ENCODE data around the gene PCDHGA6. TPM values are rescaled to one million over a fixed set of nuclear protein-coding genes. Genes with fewer than 3 reads are reported as not detected.
"Not testable (repeated sequence)": the region's sequence is repeated elsewhere in the genome, so short reads cannot be mapped to it uniquely, and the experiment has no call there.

PCDHGA6 gene
- 0.48 and 0.55 TPM in 2 replicates for total RNA-seq

DNA sequence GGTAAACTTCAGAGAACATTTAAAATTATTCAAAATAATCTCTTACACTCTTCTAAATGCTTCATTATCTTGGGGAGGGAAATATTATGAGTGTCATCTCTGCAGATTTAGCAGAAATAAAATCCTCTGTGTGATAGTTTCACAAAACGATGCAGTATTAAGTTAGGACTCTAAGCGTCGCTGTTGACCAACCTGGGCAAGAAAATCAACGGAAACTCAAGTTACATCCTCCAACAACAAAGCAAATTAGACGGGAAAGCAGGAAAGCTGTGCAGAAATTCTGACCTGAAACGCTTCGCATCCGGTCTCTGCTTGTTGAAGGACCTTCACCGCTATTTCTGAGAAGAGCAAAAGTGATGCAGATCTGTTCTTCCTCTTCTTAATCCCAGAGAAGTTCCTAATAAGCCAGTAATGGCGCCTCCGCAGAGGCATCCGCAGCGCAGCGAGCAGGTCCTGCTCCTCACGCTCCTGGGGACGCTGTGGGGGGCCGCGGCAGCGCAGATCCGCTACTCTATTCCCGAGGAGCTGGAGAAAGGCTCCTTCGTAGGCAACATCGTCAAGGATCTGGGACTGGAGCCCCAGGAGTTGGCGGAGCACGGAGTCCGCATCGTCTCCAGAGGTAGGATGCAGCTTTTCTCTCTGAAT, at the start of gene PCDHGA6:
Gene PCDHGA6, plus strand, starts transcription at position 219 of the 645 bp plus-strand sequence. Its CDS starts 193 bp downstream, at position 412.
- Mint-ChIP-seq H3K27me3 (ENCODE audit: low read depth) (peaks cover 15% of the 10 kb centered on the region), H3K4me3 (ENCODE audit: low read depth) (peak within 1 kb of the TSS; percentile 13)

GRCh38 chr5:141326088-141326854, 47.4 kb upstream of the PCDHGA6 start:
- intact Hi-C loops (cut with micrococcal nuclease), result loop anchor here (2.0 kb wide), 1 partner anchor 187 kb away; no protein-coding TSS in a partner anchor
- peak; percentile 58 for DNase-seq (ENCODE audit: low spot score)
- peak overlapping the region; percentile 77 for H3K27ac Mint-ChIP-seq
- peaks cover 6% of the 10 kb centered on the region for H3K36me3 Mint-ChIP-seq (ENCODE audit: low read depth)
- H3K4me3 Mint-ChIP-seq (ENCODE audit: low read depth), result peak overlapping the region; percentile 95
- peaks cover 20% of the 10 kb centered on the region for H3K9me3 Mint-ChIP-seq
- H3K4me1 Mint-ChIP-seq (ENCODE audit: low read depth), result peaks cover 9% of the 10 kb centered on the region
- H3K27me3 Mint-ChIP-seq (ENCODE audit: low read depth), result peaks cover 6% of the 10 kb centered on the region

More for the DNA sequence above, at the start of gene PCDHGA6:
- Mint-ChIP-seq H3K4me1 (ENCODE audit: low read depth) (peaks cover 1% of the 10 kb centered on the region), H3K27ac (no peak within 1 kb of the TSS), H3K9me3 (peaks cover 44% of the 10 kb centered on the region), H3K36me3 (ENCODE audit: low read depth) (peaks cover 5% of the 10 kb centered on the region)
- intact Hi-C loops (cut with micrococcal nuclease), result no loop called here
- DNase-seq (ENCODE audit: low spot score), result no peak

- intact Hi-C loops (cut with micrococcal nuclease), result no loop called here
- no peak for DNase-seq (ENCODE audit: low spot score)
- Mint-ChIP-seq H3K4me1 (ENCODE audit: low read depth) (peaks cover 9% of the 10 kb centered on the region), H3K4me3 (ENCODE audit: low read depth) (no peak overlapping the region), H3K9me3 (peaks cover 21% of the 10 kb centered on the region), H3K27ac (no peak overlapping the region), H3K27me3 (ENCODE audit: low read depth) (peaks cover 17% of the 10 kb centered on the region), H3K36me3 (ENCODE audit: low read depth) (no peaks in the 10 kb centered on the region)
Measured at GRCh38 chr5:141328231-141328630, 45.5 kb upstream of the PCDHGA6 start.

DNA sequence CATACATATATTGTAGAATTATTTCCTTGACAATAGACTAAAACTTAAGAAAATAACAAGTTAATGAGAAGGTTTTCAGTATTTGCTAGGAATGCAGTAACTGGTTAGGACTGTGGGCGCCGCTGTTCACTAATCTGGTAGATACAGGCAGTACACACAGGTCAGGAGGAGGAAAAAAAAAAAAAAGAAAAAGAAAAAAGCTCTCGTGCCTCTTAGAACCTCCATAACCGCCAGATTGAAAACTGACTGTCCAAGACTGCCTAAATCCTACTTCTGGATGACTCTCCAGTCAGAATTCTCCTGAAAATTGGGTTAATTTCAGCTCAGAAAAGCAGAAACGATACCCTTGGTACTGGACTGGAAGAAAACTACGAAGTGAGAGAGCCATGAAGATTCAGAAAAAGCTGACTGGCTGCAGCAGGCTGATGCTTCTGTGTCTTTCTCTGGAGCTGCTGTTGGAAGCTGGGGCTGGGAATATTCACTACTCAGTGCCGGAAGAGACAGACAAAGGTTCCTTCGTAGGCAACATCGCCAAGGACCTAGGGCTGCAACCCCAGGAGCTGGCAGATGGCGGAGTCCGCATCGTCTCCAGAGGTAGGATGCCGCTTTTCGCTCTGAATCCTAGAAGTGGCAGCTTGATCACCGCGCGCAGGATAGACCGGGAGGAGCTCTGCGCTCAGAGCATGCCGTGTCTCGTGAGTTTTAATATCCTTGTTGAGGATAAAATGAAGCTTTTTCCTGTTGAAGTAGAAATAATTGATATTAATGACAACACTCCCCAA, 43.2 kb upstream of the PCDHGA6 start, which contains the start of gene PCDHGA1:
Gene PCDHGA1, plus strand, starts transcription at position 216 of the 782 bp plus-strand sequence.
- Mint-ChIP-seq H3K36me3 (ENCODE audit: low read depth) (no peaks in the 10 kb centered on the region), H3K27ac (no peak within 1 kb of the TSS), H3K4me3 (ENCODE audit: low read depth) (peak within 1 kb of the TSS; percentile 32), H3K9me3 (peaks cover 27% of the 10 kb centered on the region), H3K4me1 (ENCODE audit: low read depth) (peaks cover 9% of the 10 kb centered on the region), H3K27me3 (ENCODE audit: low read depth) (peaks cover 29% of the 10 kb centered on the region)
- no peak for DNase-seq (ENCODE audit: low spot score)
- intact Hi-C loops (cut with micrococcal nuclease), result no loop called here

GRCh38 chr5:141332571-141332970, 41.1 kb upstream of the PCDHGA6 start:
- H3K27ac Mint-ChIP-seq; DNase-seq (ENCODE audit: low spot score); intact Hi-C loops (cut with micrococcal nuclease); H3K4me1 Mint-ChIP-seq (ENCODE audit: low read depth); H3K36me3 Mint-ChIP-seq (ENCODE audit: low read depth); H3K4me3 Mint-ChIP-seq (ENCODE audit: low read depth): not testable (repeated sequence)
- H3K27me3 Mint-ChIP-seq (ENCODE audit: low read depth), result peaks cover 37% of the 10 kb centered on the region
- H3K9me3 Mint-ChIP-seq, result peaks cover 28% of the 10 kb centered on the region

DNA sequence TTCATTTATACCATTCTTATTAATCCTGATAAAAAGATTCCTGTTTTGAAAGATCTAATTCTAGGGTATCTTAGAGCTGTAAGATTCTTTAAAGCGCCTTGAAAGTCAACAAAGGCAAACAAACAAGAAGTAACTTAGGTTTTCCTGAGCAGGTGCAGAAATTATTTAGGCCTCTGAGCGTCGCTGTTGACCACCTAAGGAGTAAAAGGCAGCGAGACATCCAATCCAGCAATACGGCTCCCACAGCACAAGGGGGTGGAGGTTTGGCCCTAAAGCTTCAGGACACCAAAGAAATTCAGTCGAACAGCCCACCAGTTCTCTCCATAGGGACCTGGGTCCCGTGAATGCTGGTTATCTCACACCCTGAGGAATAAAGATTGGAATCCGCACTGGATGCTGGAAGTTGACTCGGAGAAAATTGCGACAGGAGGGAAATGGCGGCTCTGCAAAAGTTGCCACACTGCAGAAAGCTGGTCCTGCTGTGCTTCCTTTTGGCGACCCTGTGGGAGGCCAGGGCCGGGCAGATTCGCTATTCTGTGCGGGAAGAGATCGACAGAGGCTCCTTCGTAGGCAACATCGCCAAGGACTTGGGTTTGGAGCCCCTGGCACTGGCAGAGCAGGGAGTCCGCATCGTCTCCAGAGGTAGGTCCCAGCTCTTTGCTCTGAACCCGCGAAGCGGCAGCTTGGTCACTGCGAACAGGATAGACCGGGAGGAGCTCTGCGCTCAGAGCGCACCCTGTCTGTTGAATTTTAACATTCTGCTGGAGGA, 35.0 kb upstream of the PCDHGA6 start, which contains the start of gene PCDHGA2:
Gene PCDHGA2, plus strand, starts transcription at position 223 of the 769 bp plus-strand sequence.
- no peaks in the 10 kb centered on the region for H3K36me3 Mint-ChIP-seq (ENCODE audit: low read depth)
- H3K4me3 Mint-ChIP-seq (ENCODE audit: low read depth), result peak within 1 kb of the TSS; percentile 73
- DNase-seq (ENCODE audit: low spot score), result no peak
- H3K27me3 Mint-ChIP-seq (ENCODE audit: low read depth), result peaks cover 34% of the 10 kb centered on the region
- peaks cover 39% of the 10 kb centered on the region for H3K9me3 Mint-ChIP-seq
- H3K27ac Mint-ChIP-seq, result no peak within 1 kb of the TSS
- intact Hi-C loops (cut with micrococcal nuclease), result loop anchor here (5.0 kb wide), 1 partner anchor 84 kb away; the partner anchor contains the start of gene PCDHGA11
- H3K4me1 Mint-ChIP-seq (ENCODE audit: low read depth), result peaks cover 3% of the 10 kb centered on the region

GRCh38 chr5:141340781-141341354, 32.8 kb upstream of the PCDHGA6 start:
- Mint-ChIP-seq H3K27me3 (ENCODE audit: low read depth) (peaks cover 26% of the 10 kb centered on the region), H3K9me3 (peaks cover 41% of the 10 kb centered on the region)
- not testable (repeated sequence) for H3K27ac Mint-ChIP-seq; DNase-seq (ENCODE audit: low spot score); H3K36me3 Mint-ChIP-seq (ENCODE audit: low read depth); H3K4me3 Mint-ChIP-seq (ENCODE audit: low read depth); H3K4me1 Mint-ChIP-seq (ENCODE audit: low read depth)
- intact Hi-C loops (cut with micrococcal nuclease), result loop anchor here (5.0 kb wide), 1 partner anchor 154 kb away; the partner anchor contains the start of gene PCDHB9

DNA sequence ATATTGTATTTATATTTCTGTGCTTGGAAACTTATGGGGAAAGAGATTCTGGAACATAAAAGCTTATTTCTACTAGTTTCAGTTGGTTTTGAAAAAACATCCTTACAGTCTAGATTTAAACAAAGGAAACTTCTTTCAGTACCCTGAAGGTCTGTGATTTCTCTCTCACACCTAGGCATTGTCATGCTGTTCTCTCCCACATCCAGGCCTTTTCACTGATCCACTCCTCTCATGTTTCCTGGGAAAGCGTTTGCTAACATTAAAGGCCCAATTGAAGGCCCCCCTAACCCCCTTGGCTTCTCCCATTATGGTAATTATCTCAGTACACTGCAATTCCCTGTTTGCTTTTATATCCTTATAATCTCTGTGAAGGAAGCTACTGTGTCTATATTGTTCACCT, 30.9 kb upstream of the PCDHGA6 start:
- DNase-seq (ENCODE audit: low spot score), result no peak

DNA sequence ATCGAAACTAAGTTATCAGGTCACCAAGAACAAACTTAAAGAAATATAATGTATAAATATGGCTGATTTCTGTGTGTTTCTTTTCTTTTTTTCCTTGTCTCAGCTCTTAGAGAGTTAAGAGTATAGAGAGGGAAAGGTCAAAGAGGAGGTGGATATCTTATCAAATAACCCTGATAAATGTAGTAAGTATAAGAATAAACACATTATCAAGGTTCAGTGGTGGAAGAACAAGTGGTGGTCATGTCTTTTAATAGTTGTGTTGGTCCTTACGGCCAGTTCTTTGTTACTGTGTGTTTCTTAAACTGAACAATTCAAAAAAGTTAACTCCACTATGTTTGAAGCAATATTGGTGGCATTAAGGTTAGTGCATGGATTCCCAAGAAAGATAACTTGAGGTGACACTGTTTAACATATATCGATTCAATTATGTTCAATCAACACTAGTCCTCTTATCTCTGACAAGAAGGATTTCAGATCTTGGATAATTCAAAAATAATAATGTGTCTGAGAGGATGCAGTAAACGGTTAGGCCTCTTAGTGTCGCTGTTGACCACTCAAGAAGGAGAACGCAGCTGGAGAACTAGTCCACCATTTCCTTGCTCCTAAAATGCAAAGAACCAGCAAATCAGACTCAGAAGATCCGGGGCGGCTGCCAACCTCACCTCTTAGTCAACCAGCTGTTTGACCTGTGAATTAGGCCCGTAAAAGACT, 30.3 kb upstream of the PCDHGA6 start, which contains the start of gene PCDHGA3:
Gene PCDHGA3, plus strand, starts transcription at position 588 of the 711 bp plus-strand sequence. CDS start 205 bp downstream, outside the sequence.
- Mint-ChIP-seq H3K36me3 (ENCODE audit: low read depth) (no peaks in the 10 kb centered on the region), H3K4me1 (ENCODE audit: low read depth) (peaks cover 4% of the 10 kb centered on the region), H3K27me3 (ENCODE audit: low read depth) (peaks cover 15% of the 10 kb centered on the region), H3K9me3 (peaks cover 40% of the 10 kb centered on the region), H3K27ac (no peak within 1 kb of the TSS), H3K4me3 (ENCODE audit: low read depth) (peak within 1 kb of the TSS; percentile 61)
- no peak for DNase-seq (ENCODE audit: low spot score)
- intact Hi-C loops (cut with micrococcal nuclease), result loop anchor here (5.0 kb wide), 1 partner anchor 156 kb away; the partner anchor contains the start of gene PCDHB9

More for the DNA sequence above, 30.9 kb upstream of the PCDHGA6 start:
- intact Hi-C loops (cut with micrococcal nuclease), result loop anchor here (5.0 kb wide), 1 partner anchor 155 kb away; the partner anchor contains the start of gene PCDHB9
- Mint-ChIP-seq H3K27me3 (ENCODE audit: low read depth) (peaks cover 21% of the 10 kb centered on the region), H3K9me3 (peaks cover 45% of the 10 kb centered on the region), H3K4me1 (ENCODE audit: low read depth) (peaks cover 4% of the 10 kb centered on the region), H3K27ac (no peak overlapping the region), H3K36me3 (ENCODE audit: low read depth) (no peaks in the 10 kb centered on the region), H3K4me3 (ENCODE audit: low read depth) (no peak overlapping the region)

GRCh38 chr5:141343953-141344463, 29.7 kb upstream of the PCDHGA6 start:
- intact Hi-C loops (cut with micrococcal nuclease), result loop anchor here (5.0 kb wide), 1 partner anchor 157 kb away; the partner anchor contains the start of gene PCDHB9
- no peaks in the 10 kb centered on the region for H3K36me3 Mint-ChIP-seq (ENCODE audit: low read depth)
- peak overlapping the region; percentile 61 for H3K4me3 Mint-ChIP-seq (ENCODE audit: low read depth)

GRCh38 chr5:141345327-141345726, 28.4 kb upstream of the PCDHGA6 start:
- no peak overlapping the region for H3K4me3 Mint-ChIP-seq (ENCODE audit: low read depth)
- peaks cover 12% of the 10 kb centered on the region for H3K27me3 Mint-ChIP-seq (ENCODE audit: low read depth)
- H3K27ac Mint-ChIP-seq, result no peak overlapping the region
- H3K36me3 Mint-ChIP-seq (ENCODE audit: low read depth), result no peaks in the 10 kb centered on the region
- peaks cover 38% of the 10 kb centered on the region for H3K9me3 Mint-ChIP-seq
- no peak for DNase-seq (ENCODE audit: low spot score)
- H3K4me1 Mint-ChIP-seq (ENCODE audit: low read depth), result peaks cover 8% of the 10 kb centered on the region
- intact Hi-C loops (cut with micrococcal nuclease), result no loop called here

More at GRCh38 chr5:141343953-141344463, 29.7 kb upstream of the PCDHGA6 start:
- Mint-ChIP-seq H3K9me3 (peaks cover 37% of the 10 kb centered on the region), H3K4me1 (ENCODE audit: low read depth) (peaks cover 2% of the 10 kb centered on the region), H3K27ac (no peak overlapping the region), H3K27me3 (ENCODE audit: low read depth) (peaks cover 13% of the 10 kb centered on the region)
- no peak for DNase-seq (ENCODE audit: low spot score)

Data from activated T-helper 2 cell treated with anti-CD3 and anti-CD28 coated beads, Interferon-gamma antibody, Interleukin-2, Interleukin-4, amounts not matched to agents 10 μg/mL and 5 μg/mL and 100 μg/mL, durations not matched to agents 14 hours and 24 hours and 36 hours (primary cell).